GM12865 (cell line): ENCODE measurements around the gene HDAC7.

Experiments used
- DNase-seq: peaks from one replicate; pipeline ENCODE4 v3.0.0; 2010; ENCODE audit warnings: low read depth
- H3K4me3 ChIP-seq: 2 replicates; pipeline ENCODE4 v1.5.1; 2011; ENCODE audit warnings: mild to moderate bottlenecking, low read depth, low read length, control low read depth
- TF ChIP-seq, protein P1 (sequence below): IDR thresholded peaks from 2 replicates; pipeline ENCODE4 v1.5.1; 2011; ENCODE audit warnings: low read length, control low read depth, low read depth, inconsistent platforms; ENCODE audit not compliant: insufficient read depth; ENCODE audit errors: missing control alignments

Gene HDAC7

DNA sequence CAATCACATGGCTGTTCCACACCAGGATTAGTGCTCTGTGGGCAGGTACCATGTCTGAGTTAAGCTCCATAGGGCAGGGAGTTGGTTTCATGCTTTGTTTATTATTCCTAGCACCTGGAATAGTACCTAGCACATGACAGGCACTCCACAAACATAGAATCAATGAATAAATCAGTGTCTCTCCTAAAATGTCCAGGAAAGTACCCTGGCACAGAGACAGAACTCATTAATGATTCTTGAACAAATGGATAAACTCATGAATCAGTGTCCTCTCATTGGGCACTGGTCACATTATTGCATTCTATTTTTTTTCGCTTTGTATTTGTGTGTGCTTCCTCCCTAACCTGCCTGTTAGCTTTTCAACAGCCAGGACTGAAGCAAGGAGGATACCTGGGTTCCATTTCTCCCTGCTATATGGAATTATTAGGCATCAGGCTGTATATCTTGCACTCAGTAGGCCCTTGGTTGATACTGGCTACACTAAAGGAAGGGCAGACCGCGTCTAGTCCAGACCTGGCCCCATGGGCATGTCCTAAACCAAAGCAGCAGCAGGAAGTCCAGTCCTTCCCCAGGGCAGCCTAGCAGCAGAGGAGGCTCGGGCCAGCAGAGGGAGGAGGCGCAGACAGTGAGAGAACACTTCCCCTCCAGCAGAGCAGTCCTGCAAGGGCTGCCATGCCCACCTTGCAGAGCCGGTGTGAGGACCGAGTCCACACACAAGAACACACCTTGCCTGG, 18.4 kb downstream of the HDAC7 start:
- TF ChIP-seq, protein P1, sequence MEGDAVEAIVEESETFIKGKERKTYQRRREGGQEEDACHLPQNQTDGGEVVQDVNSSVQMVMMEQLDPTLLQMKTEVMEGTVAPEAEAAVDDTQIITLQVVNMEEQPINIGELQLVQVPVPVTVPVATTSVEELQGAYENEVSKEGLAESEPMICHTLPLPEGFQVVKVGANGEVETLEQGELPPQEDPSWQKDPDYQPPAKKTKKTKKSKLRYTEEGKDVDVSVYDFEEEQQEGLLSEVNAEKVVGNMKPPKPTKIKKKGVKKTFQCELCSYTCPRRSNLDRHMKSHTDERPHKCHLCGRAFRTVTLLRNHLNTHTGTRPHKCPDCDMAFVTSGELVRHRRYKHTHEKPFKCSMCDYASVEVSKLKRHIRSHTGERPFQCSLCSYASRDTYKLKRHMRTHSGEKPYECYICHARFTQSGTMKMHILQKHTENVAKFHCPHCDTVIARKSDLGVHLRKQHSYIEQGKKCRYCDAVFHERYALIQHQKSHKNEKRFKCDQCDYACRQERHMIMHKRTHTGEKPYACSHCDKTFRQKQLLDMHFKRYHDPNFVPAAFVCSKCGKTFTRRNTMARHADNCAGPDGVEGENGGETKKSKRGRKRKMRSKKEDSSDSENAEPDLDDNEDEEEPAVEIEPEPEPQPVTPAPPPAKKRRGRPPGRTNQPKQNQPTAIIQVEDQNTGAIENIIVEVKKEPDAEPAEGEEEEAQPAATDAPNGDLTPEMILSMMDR = no peak
- H3K4me3 ChIP-seq = no peak overlapping the region
- no peak for DNase-seq

DNA sequence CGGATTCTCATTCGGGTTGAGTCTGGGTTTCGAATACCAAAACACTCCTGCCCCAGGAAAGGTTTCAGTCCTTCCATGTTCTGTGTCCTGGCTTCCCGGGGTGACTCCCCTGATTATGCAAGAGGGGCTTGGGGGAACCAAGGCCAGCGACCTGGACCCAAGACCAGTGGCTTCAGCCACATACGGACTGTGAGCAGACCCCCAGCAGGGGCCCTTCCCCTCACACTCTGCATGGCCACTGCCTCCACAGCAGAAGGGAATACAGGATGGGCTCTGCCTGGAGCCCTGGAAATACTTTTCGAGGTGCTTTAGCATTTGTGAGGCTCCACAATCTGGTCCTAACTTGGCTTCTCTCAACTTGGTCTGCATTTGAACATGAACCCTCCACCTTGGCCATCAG, 19.1 kb downstream of the HDAC7 start:
- H3K4me3 ChIP-seq = no peak overlapping the region
- DNase-seq = no peak
- TF ChIP-seq, protein P1 = no peak

DNA sequence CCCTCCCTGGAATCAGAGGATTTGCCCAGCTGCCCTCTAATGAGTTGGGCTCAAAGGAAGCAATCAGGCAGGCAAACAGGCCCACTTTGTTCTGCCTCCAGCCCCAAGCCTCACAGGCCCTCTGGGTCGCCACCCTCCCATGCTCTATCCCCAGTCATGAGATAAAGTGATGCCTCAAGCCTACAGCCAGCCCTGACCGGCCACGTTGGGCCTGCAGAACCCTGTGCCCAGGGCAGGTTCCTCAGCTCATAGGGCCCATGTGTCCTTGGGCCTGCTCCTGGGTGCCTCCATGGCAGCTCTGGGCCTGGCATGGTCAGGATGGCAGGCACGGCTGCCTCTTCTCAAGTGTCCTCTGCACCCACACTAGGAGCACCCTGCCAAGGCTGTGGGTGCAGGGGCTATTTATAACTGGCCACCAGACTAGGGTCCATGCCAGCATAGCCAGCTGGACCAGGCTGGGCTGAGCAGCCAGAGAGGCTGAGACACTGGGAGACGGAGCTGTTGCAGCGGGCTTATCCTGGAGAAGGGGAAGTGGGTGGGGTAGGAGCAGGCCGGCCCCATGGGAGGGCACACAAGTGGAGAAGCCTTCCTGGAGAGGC, 20.2 kb downstream of the HDAC7 start:
- TF ChIP-seq, protein P1 = no peak
- no peak for DNase-seq

DNA sequence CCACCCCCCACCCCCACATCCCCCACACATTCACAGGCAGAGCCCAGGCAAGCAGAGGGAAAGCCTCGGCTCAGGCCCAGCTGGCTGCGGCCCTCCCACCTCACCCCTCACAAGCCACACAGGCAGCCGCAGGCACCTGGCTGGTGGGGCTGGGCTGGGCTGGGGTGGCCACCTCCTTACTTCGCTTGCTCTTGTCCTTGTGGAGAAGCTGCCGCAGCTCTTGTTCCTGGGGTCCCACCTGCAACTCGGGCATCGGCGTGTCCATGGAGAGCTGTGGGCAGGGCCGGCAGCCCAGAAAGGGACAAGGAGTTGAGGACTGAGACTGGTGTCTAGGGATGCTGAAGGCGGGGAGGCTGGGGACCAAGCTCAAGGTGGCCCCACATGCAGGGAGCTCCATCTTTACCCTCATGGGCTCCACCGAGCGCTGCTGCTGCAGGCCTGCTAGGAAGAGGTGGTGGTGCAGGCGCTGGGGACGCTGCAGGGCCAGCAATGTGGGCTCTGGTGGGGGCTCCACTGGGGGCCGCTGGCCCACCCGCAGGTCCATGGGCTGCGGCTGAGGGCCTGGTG, 21.2 kb downstream of the HDAC7 start:
- DNase-seq = no peak
- TF ChIP-seq, protein P1 = no peak
- no peak overlapping the region for H3K4me3 ChIP-seq

More for the DNA sequence above, 20.2 kb downstream of the HDAC7 start:
- no peak overlapping the region for H3K4me3 ChIP-seq

DNA sequence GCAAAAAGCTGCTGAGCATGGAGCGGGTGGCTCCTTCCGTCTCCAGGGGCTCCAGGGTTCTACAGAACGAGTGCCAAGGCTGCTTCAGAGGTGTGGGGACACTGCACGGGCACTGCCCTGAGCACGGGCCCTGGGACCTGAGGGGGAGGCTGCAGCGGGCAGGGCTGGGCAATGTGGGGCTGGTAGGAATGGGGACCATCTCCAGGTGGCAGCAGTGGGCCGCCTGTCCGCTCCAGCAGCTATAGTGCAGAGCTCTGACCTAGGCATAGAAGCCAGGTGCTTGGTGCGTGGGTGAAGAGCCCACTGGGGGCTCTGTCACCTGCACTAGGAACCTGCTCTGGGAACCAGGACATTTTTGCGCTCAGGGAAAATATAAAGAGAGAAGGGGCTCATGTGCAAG, 22.3 kb downstream of the HDAC7 start:
- TF ChIP-seq, protein P1 = peak; percentile 68
- DNase-seq = peak; percentile 70

DNA sequence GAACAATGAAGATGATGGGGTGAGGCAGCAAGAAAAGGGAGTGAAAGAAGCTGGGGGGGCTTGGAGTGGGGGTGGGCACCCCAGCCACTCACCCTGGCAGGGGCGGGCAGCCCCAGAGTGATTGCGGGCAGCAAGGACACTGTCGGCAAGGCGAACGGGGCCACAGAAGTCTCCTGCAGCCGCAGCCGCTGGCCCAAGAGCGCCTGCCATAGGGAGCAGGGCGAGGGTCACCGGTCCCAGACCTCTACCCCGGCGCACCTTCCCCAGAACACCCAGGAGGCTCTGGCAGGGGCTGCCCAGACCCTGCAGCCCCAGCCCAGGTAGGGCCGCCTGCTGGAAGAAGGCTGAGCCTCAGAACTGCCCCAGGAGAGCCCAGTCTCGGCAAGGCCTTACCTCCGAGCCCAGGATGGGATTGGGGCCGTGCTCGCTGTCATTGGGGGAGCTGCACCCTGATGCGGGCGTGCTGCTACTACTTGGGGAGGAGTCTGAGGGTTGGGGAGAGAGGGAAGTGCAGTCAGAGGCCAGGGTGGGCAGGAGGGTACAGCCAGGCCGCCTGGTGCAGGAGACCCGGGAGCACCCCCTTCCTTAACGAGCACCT, 23.8 kb downstream of the HDAC7 start:
- no peak for DNase-seq
- TF ChIP-seq, protein P1 = no peak
- H3K4me3 ChIP-seq = no peak overlapping the region

More for the DNA sequence above, 22.3 kb downstream of the HDAC7 start:
- H3K4me3 ChIP-seq = no peak overlapping the region
